Naive thymus-derived CD8-positive, alpha-beta T cell (primary cell): ENCODE data around the gene SNPH. TPM values are rescaled to one million over a fixed set of nuclear protein-coding genes. Genes with fewer than 3 reads are reported as not detected.
A peak's percentile ranks its signal among the peaks of the same experiment; 100 is the strongest.
"Not testable (repeated sequence)": the region's sequence is repeated elsewhere in the genome, so short reads cannot be mapped to it uniquely, and the experiment has no call there.

Experiments used
- ATAC-seq, 2 donors: fragments of 150-1000 bp; cut with Tn5 transposase in 1 of 2; sonication (Bioruptor Pico), chemical (Tn5 transposase) in 1 of 2; 1 replicate in 1 of 2; 2 replicates in 1 of 2; pipeline ENCODE4 v1.10.0; 2021; ENCODE audit warnings: mild to moderate bottlenecking in 2 of 2, moderate library complexity in 2 of 2
- POLR2A ChIA-PET: fragments of 350-600 bp; sonication (Branson Sonifier 250); formaldehyde crosslinking; loops from one replicate; lab custom pipeline; 2021; ENCODE audit warnings: antibody characterized with exemption; lab: Charles Lee
- DNase-seq, 10 donors: peaks; one replicate each; pipeline versions ENCODE4 v3.0.0 to v3.0.0-alpha.2; 2020 to 2022
- H3K27ac Mint-ChIP-seq, 10 donors: one replicate each; pipeline ENCODE4 v1.8.0; 2020 to 2022; ENCODE audit warnings: mild to moderate bottlenecking in 10 of 10, mixed read lengths in 10 of 10, moderate library complexity in 4 of 10, inconsistent platforms in 1 of 10
- H3K27me3 Mint-ChIP-seq, 5 donors: one replicate each; pipeline ENCODE4 v1.8.0; 2021 to 2022; ENCODE audit warnings: mixed read lengths in 5 of 5
- H3K36me3 Mint-ChIP-seq, 3 donors: one replicate each; pipeline ENCODE4 v1.8.0; 2020 to 2022; ENCODE audit warnings: mixed read lengths in 3 of 3, mild to moderate bottlenecking in 2 of 3, inconsistent platforms in 1 of 3
- H3K4me1 Mint-ChIP-seq, 4 donors: one replicate each; pipeline ENCODE4 v1.8.0; 2021 to 2022; ENCODE audit warnings: mixed read lengths in 4 of 4
- H3K4me3 Mint-ChIP-seq, 10 donors: one replicate each; pipeline ENCODE4 v1.8.0; 2020 to 2022; ENCODE audit warnings: mild to moderate bottlenecking in 10 of 10, mixed read lengths in 10 of 10, moderate library complexity in 6 of 10, inconsistent platforms in 1 of 10
- H3K9me3 Mint-ChIP-seq, 9 donors: one replicate each; pipeline ENCODE4 v1.8.0; 2020 to 2022; ENCODE audit warnings: mixed read lengths in 9 of 9, mild to moderate bottlenecking in 3 of 9, inconsistent platforms in 1 of 9, moderate library complexity in 1 of 9
- polyA plus RNA-seq, 3 donors: library from polyadenylated mRNA; unstranded; fragments of 300-500 nt; fragmentation: Illumina TruSeq; gene quantifications; one replicate each; pipeline ENCODE4 v1.2.3, GENCODE V29; 2021
- total RNA-seq, 8 experiments: library from RNA in 2 of 8; stranded (reverse) in 2 of 8; gene quantifications; one replicate each; pipeline ENCODE4 v1.2.3 and lab custom pipeline; 2021 to 2026

The SNPH gene
- total and polyA plus RNA-seq, 5 experiments from 2014 or later: 5.2 to 26.6 (median 13.5) TPM

DNA sequence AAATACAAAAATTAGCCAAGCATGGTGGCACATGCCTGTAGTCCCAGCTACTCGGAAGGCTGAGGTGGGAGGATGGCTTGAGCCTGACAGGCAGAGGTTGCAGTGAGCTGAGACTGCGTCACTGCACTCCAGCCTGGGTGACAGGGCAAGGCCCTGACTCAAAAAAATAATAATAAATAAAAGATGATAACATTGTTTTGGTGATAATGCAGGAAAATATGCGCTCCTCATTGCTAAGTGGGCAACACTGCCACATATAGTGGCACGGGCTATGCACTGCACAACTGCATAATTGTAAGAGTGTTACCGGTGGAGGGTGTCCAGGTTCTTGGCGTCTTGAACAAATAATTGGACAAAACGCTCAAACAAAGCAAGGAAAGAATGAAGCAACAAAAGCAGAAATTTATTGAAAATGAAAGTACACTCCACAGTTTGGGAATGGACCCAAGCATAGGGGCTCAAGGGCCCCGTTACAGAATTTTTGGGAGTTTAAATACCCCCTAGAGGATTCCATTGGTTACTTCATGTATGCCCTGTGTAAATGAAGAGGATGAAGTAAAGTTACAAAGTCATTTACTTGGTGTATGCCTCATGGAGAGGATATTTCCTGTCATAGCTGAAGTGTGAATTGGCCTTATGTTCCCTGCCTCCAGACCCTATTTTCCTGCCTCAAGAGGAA, 77.5 kb downstream of the SNPH start:
- ATAC-seq, DNase-seq, H3K27me3 Mint-ChIP-seq, POLR2A ChIA-PET, H3K4me3 Mint-ChIP-seq: not testable (repeated sequence)
- Mint-ChIP-seq H3K4me1 (peaks cover 17 to 37% (median 27%) of the 10 kb centered on the region in 4 donors), H3K27ac (peak overlapping the region in 2 of 10 donors; percentile 21 to 78), H3K36me3 (peaks cover 0 to 13% (median 0%) of the 10 kb centered on the region in 3 donors), H3K9me3 (peaks cover 0 to 12% (median 3%) of the 10 kb centered on the region in 9 donors)

DNA sequence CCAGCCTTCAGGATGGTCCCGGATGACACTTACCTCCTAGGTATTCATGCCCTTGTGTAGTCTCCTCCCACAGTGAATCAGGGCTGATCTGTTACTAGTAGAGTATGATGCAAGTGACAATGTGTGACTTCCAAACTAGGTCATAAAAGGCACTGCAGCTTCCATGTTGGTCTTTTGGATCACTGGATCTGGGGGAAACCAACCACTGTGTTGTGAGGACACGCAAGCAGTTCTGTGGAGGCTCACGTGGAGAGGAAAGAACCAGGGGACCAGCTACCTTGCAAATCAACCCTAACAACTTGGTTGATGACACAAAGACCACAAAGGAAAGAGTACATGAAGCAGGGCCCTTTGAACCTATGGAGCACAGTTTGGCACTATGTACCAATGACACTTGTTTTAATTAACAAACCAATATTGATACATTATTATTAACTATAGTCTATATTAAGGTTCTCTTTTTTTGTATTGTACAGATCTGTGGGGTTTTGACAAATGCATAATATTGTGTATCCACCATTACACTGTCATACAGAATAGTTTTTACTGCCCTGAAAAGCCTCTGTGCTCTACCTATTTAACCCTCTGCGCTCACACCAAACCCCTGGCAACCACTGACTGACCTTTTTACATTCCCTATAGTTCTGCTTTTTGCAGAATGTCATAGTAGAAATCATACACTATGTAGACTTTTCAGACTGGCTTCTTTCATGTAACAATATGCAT, 79.1 kb downstream of the SNPH start:
- POLR2A ChIA-PET: no interaction called here
- Mint-ChIP-seq H3K36me3 (peaks cover 0 to 22% (median 0%) of the 10 kb centered on the region in 3 donors), H3K4me1 (peaks cover 20 to 36% (median 28%) of the 10 kb centered on the region in 4 donors), H3K4me3 (peak overlapping the region in 5 of 10 donors; percentile 4 to 62 (median 25)), H3K9me3 (peaks cover 0 to 19% (median 5%) of the 10 kb centered on the region in 9 donors), H3K27me3 (no peaks in the 10 kb centered on the region), H3K27ac (peak overlapping the region in 4 of 10 donors; percentile 24 to 65 (median 37))
- ATAC-seq: peak; percentile 57 to 62
- DNase-seq: no peak

DNA sequence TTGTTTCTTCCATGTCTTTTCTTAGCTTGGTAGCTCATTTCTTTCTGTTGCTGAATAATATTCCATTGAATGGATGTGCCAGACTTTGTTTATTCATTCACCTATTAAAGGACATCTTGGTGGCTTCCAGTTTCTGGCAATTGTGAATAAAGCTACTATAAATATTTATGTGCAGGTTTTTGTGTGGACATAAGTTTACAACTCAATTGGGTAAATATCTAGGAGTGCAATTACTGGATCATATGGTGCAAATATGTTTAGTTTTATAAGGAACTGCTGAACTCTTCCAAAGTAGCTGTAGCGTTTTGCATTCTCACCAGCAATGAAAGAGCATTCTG, 79.6 kb downstream of the SNPH start:
- Mint-ChIP-seq H3K4me1 (peaks cover 24 to 39% (median 32%) of the 10 kb centered on the region in 4 donors), H3K9me3 (peaks cover 0 to 22% (median 5%) of the 10 kb centered on the region in 9 donors), H3K27me3 (no peaks in the 10 kb centered on the region), H3K4me3 (peak overlapping the region in 4 of 10 donors; percentile 4 to 62 (median 58)), H3K36me3 (peaks cover 4 to 28% (median 5%) of the 10 kb centered on the region in 3 donors), H3K27ac (peak overlapping the region in 2 of 10 donors; percentile 4 to 26)
- DNase-seq: no peak
- ATAC-seq: no peak
- POLR2A ChIA-PET: interaction anchor here (0.6 kb wide), 1 partner anchor 716 kb away, joined by 4 read pairs; no protein-coding TSS in a partner anchor

DNA sequence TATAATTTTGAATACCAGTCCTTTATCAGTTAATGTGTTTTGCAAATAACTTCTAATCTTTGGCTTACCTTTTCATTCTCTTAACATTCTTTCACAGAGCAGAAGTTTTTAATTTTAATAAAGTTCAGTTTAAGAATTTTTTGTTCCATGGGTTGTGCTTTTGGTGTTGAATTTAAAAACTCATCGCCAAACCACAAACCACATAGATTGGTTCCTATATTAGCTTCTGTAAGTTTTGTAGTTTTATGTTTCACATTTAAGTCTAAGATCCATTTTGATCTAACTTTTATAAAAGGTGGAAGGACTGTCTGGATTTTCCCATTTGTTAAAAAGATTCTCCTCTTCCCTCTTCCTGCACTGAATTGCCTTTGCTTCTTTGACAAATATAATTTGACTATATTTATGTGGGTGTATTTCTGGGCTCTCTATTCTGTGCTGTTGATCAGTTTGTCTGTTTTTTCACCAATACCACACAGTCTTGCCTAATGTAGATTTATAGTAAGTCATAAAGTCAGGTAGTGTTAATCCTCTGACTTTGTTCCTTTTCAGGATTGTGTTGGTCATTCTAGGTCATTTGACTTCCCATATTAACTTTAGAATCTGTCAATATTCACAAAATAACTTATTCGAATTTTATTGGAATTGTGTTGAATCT, 80.3 kb downstream of the SNPH start:
- H3K4me3 Mint-ChIP-seq: peak overlapping the region in 8 of 10 donors; percentile 7 to 62 (median 44)
- DNase-seq: peak in 1 of 10 donors; percentile 19
- peaks cover 25 to 44% (median 37%) of the 10 kb centered on the region in 4 donors for H3K4me1 Mint-ChIP-seq
- peak; percentile 44 to 52 for ATAC-seq
- H3K27ac Mint-ChIP-seq: peak overlapping the region in 7 of 10 donors; percentile 5 to 70 (median 51)
- H3K27me3 Mint-ChIP-seq: no peaks in the 10 kb centered on the region
- peaks cover 11 to 34% (median 12%) of the 10 kb centered on the region in 3 donors for H3K36me3 Mint-ChIP-seq
- POLR2A ChIA-PET: interaction anchor here (0.6 kb wide), 1 partner anchor 716 kb away, joined by 4 read pairs; no protein-coding TSS in a partner anchor
- peaks cover 0 to 26% (median 5%) of the 10 kb centered on the region in 9 donors for H3K9me3 Mint-ChIP-seq

DNA sequence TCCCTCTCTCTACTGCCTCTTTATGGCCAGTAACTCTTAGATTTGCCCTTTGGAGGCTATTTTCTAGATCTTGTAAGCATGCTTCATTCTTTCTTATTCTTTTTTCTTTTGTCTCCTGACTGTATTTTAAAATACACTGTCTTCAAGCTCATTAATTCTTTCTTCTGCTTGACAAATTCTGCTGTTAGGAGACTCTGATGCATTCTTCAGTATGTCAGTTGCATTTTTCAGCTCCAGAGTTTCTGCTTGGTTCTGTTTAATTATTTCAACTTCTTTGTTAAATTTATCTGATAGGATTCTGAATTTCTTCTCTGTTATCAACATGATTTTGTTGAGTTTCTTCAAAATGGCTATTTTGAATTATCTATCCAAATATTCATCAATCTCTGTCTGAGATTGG, 87.9 kb downstream of the SNPH start:
- POLR2A ChIA-PET: no interaction called here
- Mint-ChIP-seq H3K4me1 (peaks cover 18 to 45% (median 36%) of the 10 kb centered on the region in 4 donors), H3K4me3 (no peak overlapping the region), H3K36me3 (peaks cover 36 to 71% (median 62%) of the 10 kb centered on the region in 3 donors), H3K27me3 (no peaks in the 10 kb centered on the region), H3K27ac (peak overlapping the region in 2 of 10 donors; percentile 39 to 57), H3K9me3 (peaks cover 0 to 16% (median 3%) of the 10 kb centered on the region in 9 donors)
- ATAC-seq (no peak), DNase-seq (no peak)

DNA sequence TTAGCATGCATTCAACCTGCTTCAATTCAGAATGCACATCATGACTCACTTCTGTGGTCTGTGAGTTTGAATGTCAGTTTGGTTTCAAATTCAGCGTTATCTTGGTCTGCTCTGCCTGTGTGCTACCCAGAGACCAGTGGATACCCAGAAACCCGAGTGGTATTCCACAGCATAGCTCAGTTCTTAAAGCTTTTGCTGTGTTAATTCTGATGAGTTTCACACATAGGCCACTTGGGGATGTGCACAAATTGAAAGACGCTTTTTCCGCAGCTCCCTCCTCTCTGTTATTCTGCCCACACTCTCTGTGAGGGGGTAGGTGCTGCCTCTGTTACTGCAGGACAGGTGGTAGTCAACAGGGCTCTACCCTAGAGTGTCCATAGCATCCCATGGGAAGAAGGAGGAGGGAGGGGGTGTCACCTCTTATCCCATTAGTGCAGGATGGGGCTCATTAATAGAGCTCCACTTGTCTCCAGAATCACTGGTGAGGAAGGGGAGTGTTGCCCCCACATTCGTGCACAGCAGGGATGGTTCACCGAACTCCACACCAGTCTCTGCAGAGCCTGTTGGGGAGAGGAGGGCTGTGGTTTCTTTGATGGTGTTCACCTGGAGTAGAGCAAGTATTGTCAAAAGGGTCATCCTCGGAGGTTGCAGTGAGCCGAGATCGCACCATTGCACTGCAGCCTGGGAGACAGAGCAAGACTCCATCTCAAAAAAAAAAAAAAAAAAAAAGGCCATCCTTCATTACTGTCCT, 92.0 kb downstream of the SNPH start:
- POLR2A ChIA-PET: interaction anchor here (0.6 to 0.7 kb wide), 2 partner anchors 608 to 1668 kb away, joined by 3 to 6 read pairs; no protein-coding TSS in a partner anchor
- Mint-ChIP-seq H3K4me1 (peaks cover 29 to 56% (median 48%) of the 10 kb centered on the region in 4 donors), H3K27ac (peak overlapping the region in 9 of 10 donors; percentile 37 to 72 (median 58)), H3K4me3 (peak overlapping the region in 9 of 10 donors; percentile 2 to 75 (median 54)), H3K27me3 (no peaks in the 10 kb centered on the region), H3K9me3 (peaks cover 0 to 7% (median 0%) of the 10 kb centered on the region in 9 donors), H3K36me3 (peaks cover 14 to 80% (median 49%) of the 10 kb centered on the region in 3 donors)
- peak; percentile 57 to 68 for ATAC-seq
- no peak for DNase-seq

Other genes starting within 250 kb of the SNPH start
- 100 to 1,000 TPM; 106 to 110 TPM for gene PSMF1, start 147.7 kb upstream of the SNPH start, total RNA-seq
- 100 to 1,000 TPM; 121 to 171 (median 152) TPM for gene PSMF1, start 147.7 kb upstream of the SNPH start, polyA plus RNA-seq
- gene TMEM74B, start 81.3 kb upstream of the SNPH start, total RNA-seq: not detected
- not detected for gene TMEM74B, start 81.3 kb upstream of the SNPH start, polyA plus RNA-seq
- under 1 TPM; 0.68 to 0.85 TPM for gene C20orf202, start 62.8 kb upstream of the SNPH start, total RNA-seq
- not detected for gene C20orf202, start 62.8 kb upstream of the SNPH start, polyA plus RNA-seq
- gene RAD21L1, start 40.2 kb upstream of the SNPH start, total RNA-seq: under 1 TPM in 1 of 2 experiments, not detected in 1; 0.49 TPM
- not detected for gene RAD21L1, start 40.2 kb upstream of the SNPH start, polyA plus RNA-seq
- 1 to 10 TPM; 2.7 to 3.3 TPM for gene SDCBP2, start 62.8 kb downstream of the SNPH start, total RNA-seq
- gene SDCBP2, start 62.8 kb downstream of the SNPH start, polyA plus RNA-seq: 1 to 10 TPM in 1 of 3 donors, under 1 TPM in 2; 0.81 to 1.5 (median 0.98) TPM
- gene FKBP1A, start 126.8 kb downstream of the SNPH start, total RNA-seq: 10 to 100 TPM; 79.0 to 79.4 TPM
- 10 to 100 TPM; 47.2 to 50.4 (median 50.1) TPM for gene FKBP1A, start 126.8 kb downstream of the SNPH start, polyA plus RNA-seq
- 10 to 100 TPM; 70.3 to 72.6 TPM for gene NSFL1C, start 200.6 kb downstream of the SNPH start, total RNA-seq
- 10 to 100 TPM; 68.1 to 82.8 (median 77.0) TPM for gene NSFL1C, start 200.6 kb downstream of the SNPH start, polyA plus RNA-seq
- gene SIRPB2, start 225.1 kb downstream of the SNPH start, total RNA-seq: not detected
- not detected for gene SIRPB2, start 225.1 kb downstream of the SNPH start, polyA plus RNA-seq